Testis (tissue), 3 donors: Measurements from ENCODE around the gene BRD9. TPM values are rescaled to one million over a fixed set of nuclear protein-coding genes. Genes with fewer than 3 reads are reported as not detected.
A peak's percentile ranks its signal among the peaks of the same experiment; 100 is the strongest.
"Not testable (repeated sequence)": the region's sequence is repeated elsewhere in the genome, so short reads cannot be mapped to it uniquely, and the experiment has no call there.

Experiments
- DNase-seq: peaks from one replicate; pipeline ENCODE4 v3.0.0-alpha.2; 2019
- H3K27ac ChIP-seq, 2 donors: fragments of 200-600 bp; sonication (generic); one replicate each; pipeline ENCODE4 v1.5.1; 2019
- H3K27me3 ChIP-seq: fragments of 200-600 bp; sonication (generic); one replicate; pipeline ENCODE4 v1.5.1; 2019
- H3K36me3 ChIP-seq: fragments of 200-600 bp; sonication (generic); one replicate; pipeline ENCODE4 v1.5.1; 2017; ENCODE audit warnings: low read depth; ENCODE audit errors: missing control alignments
- H3K4me1 ChIP-seq: fragments of 200-600 bp; sonication (generic); one replicate; pipeline ENCODE4 v1.5.1; 2019
- H3K4me3 ChIP-seq, 2 donors: fragments of 200-600 bp; sonication (generic); one replicate each; pipeline ENCODE4 v1.5.1; 2017 to 2019
- H3K9me3 ChIP-seq: fragments of 200-600 bp; sonication (generic); one replicate; pipeline ENCODE4 v1.5.1; 2017
- CTCF ChIP-seq, 3 experiments: fragments of 450-650 bp in 2 of 3; fragments of 200-600 bp in 1 of 3; sonication (generic) in 1 of 3; IDR thresholded peaks; one replicate each; pipeline ENCODE4 v1.5.1; 2016 to 2019; ENCODE audit warnings: antibody characterized with exemption in 3 of 3, mild to moderate bottlenecking in 2 of 3, moderate library complexity in 1 of 3
- POLR2A ChIP-seq: fragments of 450-650 bp; IDR thresholded peaks from one replicate; pipeline ENCODE4 v1.6.1; 2017; ENCODE audit warnings: antibody characterized with exemption, mild to moderate bottlenecking, moderate library complexity
- WGBS, 2 donors: methylation state at CpG; one replicate each; pipeline ENCODE4 v1.1.5; 2018; 5-methylcytosine and 5-hydroxymethylcytosine counted together
- intact Hi-C: fragments of 100-400 bp; cut with DNase I; formaldehyde crosslinking; loops from one replicate; pipeline ENCODE4 v1.15.1; 2023; ENCODE audit warnings: low total_unique reads
- polyA plus RNA-seq: library from polyadenylated mRNA; stranded (reverse); fragments of 350-450 nt; fragmentation: Illumina TruSeq; extraction: RNeasy Lipid Tissue Mini Kit (QIAGEN cat#74804); gene quantifications from one replicate; pipeline ENCODE4 v1.2.3, GENCODE V29; 2014; ENCODE audit warnings: low read depth, low replicate concordance; ENCODE audit not compliant: insufficient read depth
- total RNA-seq, 2 donors: library from RNA; depleted of rRNA; stranded (reverse); fragments of >200 nt; gene quantifications; one replicate each; pipeline ENCODE4 v1.2.3, GENCODE V29; 2016

BRD9 gene
- total and polyA plus RNA-seq, 3 donors from 2014 or later: 51.5 to 101 (median 68.6) TPM

- Histone ChIP-seq H3K9me3 (no peaks in the 10 kb centered on the region), H3K27ac (no peak overlapping the region), H3K4me1 (no peaks in the 10 kb centered on the region), H3K36me3 (no peaks in the 10 kb centered on the region), H3K4me3 (no peak overlapping the region), H3K27me3 (no peaks in the 10 kb centered on the region)
- 55 to 77% methylated on average over 4 of the region's 4 CpGs for WGBS, 2 donors
- TF ChIP-seq CTCF (IDR thresholded peaks at IDR 0.05) (no peak), POLR2A (no peak)
- DNase-seq: peak; percentile 15
- intact Hi-C loops: no loop called here
Measured at GRCh38 chr5:932628-933250, 40.1 kb upstream of the BRD9 start.

DNA sequence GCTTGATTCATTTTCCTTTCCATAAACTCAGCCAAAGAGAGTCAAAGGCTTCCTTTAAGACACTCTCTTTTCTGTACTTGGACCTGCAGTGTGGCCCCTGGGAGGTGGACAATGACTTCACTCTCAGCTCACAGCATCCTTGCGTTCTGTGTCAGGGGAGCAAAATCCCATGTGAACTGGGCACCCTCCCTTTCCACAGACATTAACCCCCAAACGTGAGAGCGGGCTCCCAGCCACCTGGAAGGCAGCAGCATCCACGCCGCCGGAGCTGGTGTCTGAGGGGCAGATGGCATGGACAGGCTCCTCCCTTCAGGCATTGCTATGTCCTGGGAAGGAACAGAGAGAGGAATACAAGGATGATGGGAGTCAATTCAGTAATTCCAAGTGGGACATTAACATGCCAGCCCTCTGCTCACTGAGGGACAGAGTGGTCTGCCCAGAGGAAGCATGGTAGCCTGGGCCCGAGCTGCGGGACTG is 39.6 kb upstream of the BRD9 start:
- no peak overlapping the region for H3K27ac ChIP-seq
- H3K27me3 ChIP-seq: no peaks in the 10 kb centered on the region
- WGBS, 2 donors: 78 to 86% methylated on average over 6 to 8 of the region's 8 CpGs
- no peak overlapping the region for H3K4me3 ChIP-seq
- peaks cover 2% of the 10 kb centered on the region for H3K4me1 ChIP-seq
- DNase-seq: no peak
- H3K9me3 ChIP-seq: no peaks in the 10 kb centered on the region
- TF ChIP-seq POLR2A: no peak
- TF ChIP-seq CTCF (IDR thresholded peaks at IDR 0.05): no peak
- no peaks in the 10 kb centered on the region for H3K36me3 ChIP-seq
- intact Hi-C loops: no loop called here

GRCh38 chr5:931570-932145 is 39.1 kb upstream of the BRD9 start:
- Histone ChIP-seq H3K27me3 (no peaks in the 10 kb centered on the region), H3K36me3 (no peaks in the 10 kb centered on the region), H3K4me3 (no peak overlapping the region), H3K9me3 (no peaks in the 10 kb centered on the region), H3K27ac (no peak overlapping the region), H3K4me1 (peaks cover 3% of the 10 kb centered on the region)
- 82 to 89% methylated on average over 12 to 13 of the region's 13 CpGs for WGBS, 2 donors
- no peak for TF ChIP-seq CTCF (IDR thresholded peaks at IDR 0.05)
- no peak for TF ChIP-seq POLR2A
- DNase-seq: peak; percentile 0
- intact Hi-C loops: no loop called here

DNA sequence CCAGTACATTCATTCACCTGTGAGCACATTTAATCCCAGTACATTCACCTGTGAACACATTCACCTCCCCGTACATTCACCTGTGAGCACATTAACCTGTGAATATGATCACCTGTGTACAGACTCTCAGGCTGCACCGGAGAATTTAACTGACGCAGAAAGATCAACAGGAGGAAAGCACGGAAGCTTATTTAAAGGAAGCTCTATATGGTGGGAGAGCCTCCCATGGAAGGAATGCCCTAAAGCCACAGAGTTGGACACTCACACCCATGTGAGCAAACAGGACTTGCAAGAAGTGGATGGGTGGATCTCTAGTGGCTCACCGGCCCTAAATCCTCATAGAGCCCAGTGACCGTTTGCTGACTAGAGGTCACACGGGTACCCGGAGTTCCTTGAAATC is 38.3 kb upstream of the BRD9 start:
- H3K27ac ChIP-seq: no peak overlapping the region
- H3K9me3 ChIP-seq: no peaks in the 10 kb centered on the region
- no peaks in the 10 kb centered on the region for H3K27me3 ChIP-seq
- H3K4me3 ChIP-seq: no peak overlapping the region
- intact Hi-C loops: no loop called here
- TF ChIP-seq POLR2A: no peak
- no peak for TF ChIP-seq CTCF (IDR thresholded peaks at IDR 0.05)
- H3K4me1 ChIP-seq: peaks cover 7% of the 10 kb centered on the region
- 89 to 93% methylated on average over 8 of the region's 8 CpGs for WGBS, 2 donors
- H3K36me3 ChIP-seq: no peaks in the 10 kb centered on the region
- DNase-seq: peak; percentile 0

GRCh38 chr5:929596-929995 is 37.0 kb upstream of the BRD9 start:
- intact Hi-C loops: no loop called here
- H3K36me3 ChIP-seq: no peaks in the 10 kb centered on the region
- DNase-seq: peak; percentile 6
- no peaks in the 10 kb centered on the region for H3K9me3 ChIP-seq
- TF ChIP-seq CTCF (IDR thresholded peaks at IDR 0.05): no peak
- TF ChIP-seq POLR2A: no peak
- no peaks in the 10 kb centered on the region for H3K27me3 ChIP-seq
- no peak overlapping the region for H3K27ac ChIP-seq
- no peak overlapping the region for H3K4me3 ChIP-seq
- H3K4me1 ChIP-seq: peaks cover 7% of the 10 kb centered on the region

DNA sequence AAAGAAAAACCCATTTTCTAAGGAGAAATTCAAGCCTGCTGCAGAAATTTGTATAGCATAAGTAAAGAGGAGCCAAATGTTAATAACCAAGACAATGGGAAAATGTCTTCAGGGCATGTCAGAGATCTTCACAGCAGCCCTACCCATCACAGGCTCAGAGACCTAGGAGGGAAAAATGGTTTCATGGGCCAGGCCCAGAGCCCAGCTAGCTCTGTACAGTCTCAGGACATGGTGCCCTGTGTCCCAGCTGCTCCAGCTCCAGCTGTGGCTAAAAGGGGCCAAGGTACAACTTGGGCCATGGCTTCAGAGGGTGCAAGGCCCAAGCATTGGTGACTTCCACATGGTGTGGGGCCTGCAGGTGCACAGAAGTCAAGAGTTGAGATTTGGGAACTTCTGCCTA is 36.6 kb upstream of the BRD9 start:
- H3K36me3 ChIP-seq, intact Hi-C loops, H3K9me3 ChIP-seq, H3K4me1 ChIP-seq, H3K27ac ChIP-seq, H3K4me3 ChIP-seq, H3K27me3 ChIP-seq: not testable (repeated sequence)
- peak; percentile 6 for DNase-seq
